Stomach smooth muscle (tissue), 2 donors: ENCODE measurements around the gene ZFHX3.

Source experiments
- H3K27ac ChIP-seq: one replicate; pipeline ENCODE4 v1.7.0; 2013; ENCODE audit warnings: mild to moderate bottlenecking, low read length, inconsistent platforms
- H3K27me3 ChIP-seq, 2 donors: one replicate each; pipeline ENCODE4 v1.7.0; 2013; ENCODE audit warnings: low read length in 2 of 2; ENCODE audit not compliant: insufficient read depth in 2 of 2, control insufficient read depth in 1 of 2
- H3K36me3 ChIP-seq, 2 donors: one replicate each; pipeline ENCODE4 v1.7.0; 2013; ENCODE audit warnings: low read length in 2 of 2; ENCODE audit not compliant: control insufficient read depth in 2 of 2, insufficient read depth in 2 of 2
- H3K4me1 ChIP-seq: one replicate; pipeline ENCODE4 v1.7.0; 2013; ENCODE audit warnings: low read length; ENCODE audit not compliant: control insufficient read depth, insufficient read depth
- H3K4me3 ChIP-seq, 2 donors: one replicate each; pipeline ENCODE4 v1.7.0; 2013; ENCODE audit warnings: low read length in 2 of 2
- H3K9ac ChIP-seq, 2 donors: one replicate each; pipeline ENCODE4 v1.7.0; 2013; ENCODE audit warnings: low read length in 2 of 2, mild to moderate bottlenecking in 1 of 2
- H3K9me3 ChIP-seq, 2 donors: one replicate each; pipeline ENCODE4 v1.7.0; 2013; ENCODE audit warnings: low read length in 2 of 2; ENCODE audit not compliant: control insufficient read depth in 2 of 2
- donor health status: healthy.
- donor health status: Pancreatic carcinoma.

Gene ZFHX3

GRCh38 chr16:73020409-73020884, 27.5 kb downstream of the ZFHX3 start:
- H3K4me1 ChIP-seq: peaks cover 72% of the 10 kb centered on the region
- H3K27me3 ChIP-seq: no peaks in the 10 kb centered on the region
- no peaks in the 10 kb centered on the region for H3K9me3 ChIP-seq
- no peak overlapping the region for H3K9ac ChIP-seq
- no peak overlapping the region for H3K27ac ChIP-seq
- H3K36me3 ChIP-seq: peaks cover 0 to 4% of the 10 kb centered on the region in 2 donors
- H3K4me3 ChIP-seq: peak overlapping the region in 1 of 2 donors; percentile 44

GRCh38 chr16:73019457-73020362, 28.2 kb downstream of the ZFHX3 start:
- Histone ChIP-seq H3K9me3 (no peaks in the 10 kb centered on the region), H3K36me3 (peaks cover 0 to 4% of the 10 kb centered on the region in 2 donors), H3K27me3 (no peaks in the 10 kb centered on the region), H3K4me1 (peaks cover 66% of the 10 kb centered on the region), H3K9ac (no peak overlapping the region), H3K4me3 (peak overlapping the region in 1 of 2 donors; percentile 44), H3K27ac (no peak overlapping the region)

- peaks cover 60% of the 10 kb centered on the region for H3K4me1 ChIP-seq
- H3K9ac ChIP-seq: no peak overlapping the region
Measured at GRCh38 chr16:73018821-73019456, 29.0 kb downstream of the ZFHX3 start.

GRCh38 chr16:73017321-73017720, 30.6 kb downstream of the ZFHX3 start:
- H3K4me1 ChIP-seq: peaks cover 44% of the 10 kb centered on the region
- H3K27ac ChIP-seq: no peak overlapping the region
- H3K4me3 ChIP-seq: no peak overlapping the region
- no peaks in the 10 kb centered on the region for H3K27me3 ChIP-seq
- no peaks in the 10 kb centered on the region for H3K9me3 ChIP-seq
- no peaks in the 10 kb centered on the region for H3K36me3 ChIP-seq
- H3K9ac ChIP-seq: no peak overlapping the region

More at GRCh38 chr16:73018821-73019456, 29.0 kb downstream of the ZFHX3 start:
- Histone ChIP-seq H3K9me3 (no peaks in the 10 kb centered on the region), H3K27me3 (no peaks in the 10 kb centered on the region), H3K36me3 (peaks cover 0 to 4% of the 10 kb centered on the region in 2 donors), H3K27ac (no peak overlapping the region), H3K4me3 (peak overlapping the region in 1 of 2 donors; percentile 44)

- Histone ChIP-seq H3K4me3 (no peak overlapping the region), H3K4me1 (peaks cover 40% of the 10 kb centered on the region), H3K27me3 (no peaks in the 10 kb centered on the region), H3K27ac (no peak overlapping the region), H3K36me3 (no peaks in the 10 kb centered on the region), H3K9me3 (no peaks in the 10 kb centered on the region), H3K9ac (no peak overlapping the region)
Measured at GRCh38 chr16:73016488-73016830, 31.5 kb downstream of the ZFHX3 start.

GRCh38 chr16:73015612-73016487, 32.1 kb downstream of the ZFHX3 start:
- H3K9ac ChIP-seq: no peak overlapping the region
- H3K36me3 ChIP-seq: no peaks in the 10 kb centered on the region
- H3K27ac ChIP-seq: no peak overlapping the region
- no peaks in the 10 kb centered on the region for H3K27me3 ChIP-seq
- H3K4me1 ChIP-seq: peaks cover 39% of the 10 kb centered on the region
- H3K4me3 ChIP-seq: no peak overlapping the region
- no peaks in the 10 kb centered on the region for H3K9me3 ChIP-seq

- H3K36me3 ChIP-seq: no peaks in the 10 kb centered on the region
- no peak overlapping the region for H3K9ac ChIP-seq
- no peak overlapping the region for H3K4me3 ChIP-seq
- no peak overlapping the region for H3K27ac ChIP-seq
- no peaks in the 10 kb centered on the region for H3K27me3 ChIP-seq
- H3K9me3 ChIP-seq: no peaks in the 10 kb centered on the region
- peaks cover 36% of the 10 kb centered on the region for H3K4me1 ChIP-seq
Measured at GRCh38 chr16:73014768-73015167, 33.2 kb downstream of the ZFHX3 start.

GRCh38 chr16:73013974-73014373, 34.0 kb downstream of the ZFHX3 start:
- Histone ChIP-seq H3K9me3 (no peaks in the 10 kb centered on the region), H3K4me3 (no peak overlapping the region), H3K36me3 (no peaks in the 10 kb centered on the region), H3K27me3 (no peaks in the 10 kb centered on the region), H3K4me1 (peaks cover 28% of the 10 kb centered on the region), H3K27ac (no peak overlapping the region), H3K9ac (no peak overlapping the region)

GRCh38 chr16:73012341-73012740, 35.6 kb downstream of the ZFHX3 start:
- Histone ChIP-seq H3K4me3 (no peak overlapping the region), H3K27ac (no peak overlapping the region), H3K27me3 (no peaks in the 10 kb centered on the region), H3K36me3 (no peaks in the 10 kb centered on the region), H3K9ac (no peak overlapping the region), H3K9me3 (no peaks in the 10 kb centered on the region), H3K4me1 (peaks cover 21% of the 10 kb centered on the region)

GRCh38 chr16:73011926-73012325, 36.0 kb downstream of the ZFHX3 start:
- no peak overlapping the region for H3K27ac ChIP-seq
- no peaks in the 10 kb centered on the region for H3K36me3 ChIP-seq
- H3K4me1 ChIP-seq: peaks cover 20% of the 10 kb centered on the region
- H3K9ac ChIP-seq: no peak overlapping the region
- H3K9me3 ChIP-seq: no peaks in the 10 kb centered on the region
- H3K4me3 ChIP-seq: no peak overlapping the region
- H3K27me3 ChIP-seq: no peaks in the 10 kb centered on the region
